Endothelial cell of umbilical vein (primary cell): Measurements from ENCODE around the gene VSIG1.

Source experiments
- MYC ChIP-seq: IDR thresholded peaks from one replicate; pipeline ENCODE4 v1.6.1; 2011; ENCODE audit warnings: mild to moderate bottlenecking, low read depth, low read length
- POLR2A ChIP-seq: IDR thresholded peaks from 2 replicates; pipeline ENCODE4 v1.6.1; 2012; ENCODE audit warnings: low read depth, mild to moderate bottlenecking, control low read depth, low read length
- POLR2AphosphoS5 ChIP-seq: IDR thresholded peaks from 2 replicates; pipeline ENCODE4 v1.6.1; 2012; ENCODE audit warnings: low read depth, mild to moderate bottlenecking, control low read depth, low read length, moderate library complexity; ENCODE audit not compliant: insufficient read depth
- TF ChIP-seq, protein P1 (sequence below), 2 donors: IDR thresholded peaks; 1 replicate in 1 of 2; 2 replicates in 1 of 2; pipeline ENCODE4 v1.5.1; 2011; ENCODE audit warnings: low read length in 2 of 2, mild to moderate bottlenecking in 2 of 2, moderate library complexity in 2 of 2, control low read depth in 1 of 2, inconsistent platforms in 1 of 2, low read depth in 1 of 2; ENCODE audit not compliant: insufficient read depth in 1 of 2; ENCODE audit errors: extremely low read depth in 1 of 2
- TF ChIP-seq, protein P2 (sequence below): IDR thresholded peaks from 2 replicates; pipeline ENCODE4 v1.6.1; 2011; ENCODE audit not compliant: insufficient read depth, insufficient read length

DNA sequence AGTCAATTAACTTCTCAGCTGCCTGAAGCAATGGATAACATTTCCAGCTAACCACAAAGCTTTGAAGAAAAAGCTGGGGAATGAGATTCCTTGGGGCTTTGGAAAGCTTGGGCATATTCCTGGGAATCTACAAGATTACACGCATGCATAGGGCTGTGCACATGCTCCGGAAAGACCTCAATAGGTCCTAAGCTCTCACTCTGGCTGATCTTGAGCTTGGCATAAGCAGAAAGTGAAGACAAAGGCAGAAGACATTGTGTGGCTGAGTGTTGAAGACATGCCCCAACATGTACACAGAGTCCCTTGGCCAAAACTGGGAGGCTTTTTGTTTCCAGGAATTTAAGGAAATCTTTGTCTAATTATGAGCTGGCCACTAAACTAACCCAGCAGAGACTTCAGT, 77.9 kb downstream of the VSIG1 start:
- TF ChIP-seq POLR2A (no peak), POLR2AphosphoS5 (no peak), MYC (no peak)
- TF ChIP-seq, protein P1, sequence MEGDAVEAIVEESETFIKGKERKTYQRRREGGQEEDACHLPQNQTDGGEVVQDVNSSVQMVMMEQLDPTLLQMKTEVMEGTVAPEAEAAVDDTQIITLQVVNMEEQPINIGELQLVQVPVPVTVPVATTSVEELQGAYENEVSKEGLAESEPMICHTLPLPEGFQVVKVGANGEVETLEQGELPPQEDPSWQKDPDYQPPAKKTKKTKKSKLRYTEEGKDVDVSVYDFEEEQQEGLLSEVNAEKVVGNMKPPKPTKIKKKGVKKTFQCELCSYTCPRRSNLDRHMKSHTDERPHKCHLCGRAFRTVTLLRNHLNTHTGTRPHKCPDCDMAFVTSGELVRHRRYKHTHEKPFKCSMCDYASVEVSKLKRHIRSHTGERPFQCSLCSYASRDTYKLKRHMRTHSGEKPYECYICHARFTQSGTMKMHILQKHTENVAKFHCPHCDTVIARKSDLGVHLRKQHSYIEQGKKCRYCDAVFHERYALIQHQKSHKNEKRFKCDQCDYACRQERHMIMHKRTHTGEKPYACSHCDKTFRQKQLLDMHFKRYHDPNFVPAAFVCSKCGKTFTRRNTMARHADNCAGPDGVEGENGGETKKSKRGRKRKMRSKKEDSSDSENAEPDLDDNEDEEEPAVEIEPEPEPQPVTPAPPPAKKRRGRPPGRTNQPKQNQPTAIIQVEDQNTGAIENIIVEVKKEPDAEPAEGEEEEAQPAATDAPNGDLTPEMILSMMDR (IDR thresholded peaks at IDR 0.05; ENCODE audit: extremely low read depth in 1 of 2, insufficient read depth in 1 of 2, low read depth in 1 of 2, low read length in 2 of 2) = no peak
- TF ChIP-seq, protein P2, sequence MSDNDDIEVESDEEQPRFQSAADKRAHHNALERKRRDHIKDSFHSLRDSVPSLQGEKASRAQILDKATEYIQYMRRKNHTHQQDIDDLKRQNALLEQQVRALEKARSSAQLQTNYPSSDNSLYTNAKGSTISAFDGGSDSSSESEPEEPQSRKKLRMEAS = no peak
